Activated CD8-positive, alpha-beta memory T cell treated with anti-CD3 and anti-CD28 coated beads, Interleukin-2, amount 50 U/mL, for 1 hour (primary cell): ENCODE data around the gene DOCK1.
"Not testable (repeated sequence)": the region's sequence is repeated elsewhere in the genome, so short reads cannot be mapped to it uniquely, and the experiment has no call there.

Experiments used
- DNase-seq: peaks from one replicate; pipeline ENCODE4 v3.0.0-alpha.2; 2020; ENCODE audit errors: extremely low read depth

The DOCK1 gene

DNA sequence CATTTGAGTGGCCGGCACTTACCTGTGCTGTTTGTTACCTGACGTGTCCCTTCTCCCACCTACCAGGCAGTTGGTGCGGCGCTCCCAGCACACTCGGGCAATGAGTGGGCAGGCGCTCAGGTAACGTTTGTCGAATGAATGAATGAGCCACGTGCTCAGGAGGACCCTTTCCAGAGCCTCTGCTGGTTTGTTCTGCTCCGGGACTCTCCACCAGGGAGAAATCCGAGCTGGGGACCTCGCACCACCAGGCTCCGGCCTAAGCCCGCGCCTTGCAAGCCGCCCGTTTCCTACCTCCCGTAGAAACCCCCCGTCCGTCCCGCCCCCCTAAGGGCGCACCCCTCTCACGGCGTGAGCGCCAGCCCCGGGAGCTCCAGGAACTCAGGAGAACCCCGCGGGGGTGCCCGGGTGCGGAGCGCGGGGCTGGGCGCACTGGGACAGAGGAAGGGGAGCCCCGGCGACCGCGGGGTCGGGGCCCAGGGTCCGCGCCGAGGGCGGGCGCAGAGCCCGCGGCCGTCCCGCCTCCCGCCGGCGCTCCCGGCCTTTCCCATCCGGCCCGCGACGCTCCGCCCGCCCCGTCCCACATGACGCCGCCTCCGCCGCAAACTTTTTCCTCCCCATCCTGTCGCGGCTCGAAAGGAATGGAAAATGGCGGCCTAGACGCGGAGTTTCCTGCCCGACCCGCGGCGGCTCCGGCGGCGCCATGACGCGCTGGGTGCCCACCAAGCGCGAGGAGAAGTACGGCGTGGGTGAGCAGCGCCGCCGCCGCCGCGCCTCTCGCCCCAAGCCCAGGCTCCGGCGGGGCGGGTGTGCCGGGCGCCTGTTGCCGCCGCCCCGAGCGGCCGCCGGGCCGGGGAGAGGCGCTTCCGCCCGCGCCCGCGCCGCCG is at the start of gene DOCK1:
Gene DOCK1 (plus strand): TSS at position 611 of the 884 bp plus-strand sequence. CDS start 90 bp downstream, at position 701.
- no peak for DNase-seq

DNA sequence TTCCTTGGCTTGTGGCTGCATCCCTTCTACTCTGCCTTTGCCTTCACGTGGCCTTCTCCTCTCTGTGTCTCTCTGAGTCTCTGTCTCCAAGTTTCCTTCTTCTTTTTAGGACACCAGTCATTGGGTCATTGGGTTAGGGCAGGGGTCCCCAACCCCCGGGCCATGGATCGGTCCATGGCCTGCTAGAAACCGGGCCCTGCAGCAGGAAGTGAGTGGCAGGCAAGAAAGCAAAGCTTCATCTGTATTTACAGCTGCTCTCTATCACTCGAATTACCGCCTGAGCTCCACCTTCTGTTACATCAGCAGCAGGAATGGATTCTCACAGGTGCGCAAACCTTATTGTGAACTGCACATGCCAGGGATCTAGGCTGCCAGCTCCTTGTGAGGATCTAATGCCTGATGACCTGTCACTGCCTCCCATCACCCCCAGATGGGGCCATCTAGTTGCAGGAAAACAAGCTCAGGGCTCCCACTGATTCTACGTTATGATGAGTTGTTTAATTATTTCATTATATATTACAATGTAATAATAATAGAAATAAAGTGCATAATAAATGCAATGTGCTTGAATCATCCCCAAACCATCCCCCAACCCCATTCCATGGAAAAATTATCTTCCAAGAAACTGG is 47.9 kb upstream of the DOCK1 start:
- DNase-seq, result no peak

DNA sequence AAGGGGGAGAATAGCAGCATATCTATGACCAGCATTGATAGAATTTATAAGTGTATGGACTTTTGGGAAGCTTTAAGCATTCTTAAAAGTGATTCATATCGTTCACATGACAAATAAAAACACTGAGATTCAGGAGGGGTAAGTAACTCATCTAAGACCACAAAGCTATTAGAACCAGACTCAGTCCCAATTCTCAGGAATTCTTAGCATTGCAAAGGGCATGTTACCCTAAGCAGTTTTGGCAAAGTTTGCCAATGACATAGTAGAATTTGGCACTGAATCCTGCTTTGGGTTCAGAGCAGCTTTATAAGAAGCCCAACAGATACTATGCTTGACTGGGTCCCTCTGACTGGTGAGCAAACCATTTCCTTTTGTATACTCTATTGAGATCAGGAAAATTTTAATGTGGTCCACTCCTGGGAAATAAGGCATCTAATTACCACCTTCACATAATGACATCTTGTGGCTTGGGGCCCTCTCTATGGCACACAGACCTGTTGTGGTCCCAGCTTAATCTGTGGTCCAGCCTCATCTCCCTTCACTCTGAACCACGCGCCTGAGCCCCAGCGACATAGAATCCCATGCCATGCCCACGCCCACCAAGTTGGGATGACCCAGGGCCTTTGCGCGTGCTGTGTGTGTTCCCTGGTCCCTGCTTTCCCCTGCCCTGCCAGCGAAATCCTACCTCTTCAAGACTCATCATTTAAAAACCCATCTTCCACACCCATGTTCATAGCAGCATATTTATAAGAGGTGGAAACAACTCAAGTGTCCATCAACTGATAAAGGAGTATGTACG is 37.5 kb upstream of the DOCK1 start:
- DNase-seq, result no peak

DNA sequence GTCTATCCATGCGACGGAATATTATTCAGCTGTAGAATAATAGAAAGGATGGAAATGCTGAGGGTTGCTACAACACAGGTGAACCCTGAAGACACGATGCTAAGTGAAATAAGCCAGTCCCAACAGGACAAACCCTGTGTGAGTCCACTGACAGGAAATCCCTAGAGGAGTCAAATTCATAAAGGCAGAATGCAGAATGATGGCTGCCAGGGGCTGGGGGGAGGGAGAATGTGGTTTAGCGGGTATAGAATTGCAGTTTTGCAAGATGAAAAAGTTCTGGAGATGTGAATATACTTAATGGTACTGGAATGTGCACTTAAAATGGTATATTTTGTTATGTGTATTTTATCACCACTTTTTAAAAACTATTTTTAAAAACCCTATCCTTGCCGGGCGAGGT is 36.9 kb upstream of the DOCK1 start:
- no peak for DNase-seq

DNA sequence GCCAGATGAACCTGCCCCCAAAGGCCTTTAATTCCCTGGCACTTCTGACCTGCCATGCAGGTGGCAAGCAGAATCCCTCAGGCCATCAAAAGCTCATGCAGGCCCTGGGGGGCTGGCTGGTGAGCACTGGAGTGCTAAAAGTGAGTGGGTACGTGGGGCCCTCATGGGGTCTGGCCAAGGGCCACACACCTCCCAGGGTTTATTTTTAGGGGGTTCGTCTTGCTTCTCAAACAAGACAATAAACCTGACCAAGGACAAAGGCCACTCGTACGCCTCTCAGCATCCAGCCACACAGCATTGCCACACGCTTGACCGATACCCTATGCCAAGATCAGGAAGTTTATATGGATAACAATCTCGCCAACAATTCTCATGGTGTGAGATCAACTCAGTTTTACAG is 33.1 kb upstream of the DOCK1 start:
- no peak for DNase-seq

DNA sequence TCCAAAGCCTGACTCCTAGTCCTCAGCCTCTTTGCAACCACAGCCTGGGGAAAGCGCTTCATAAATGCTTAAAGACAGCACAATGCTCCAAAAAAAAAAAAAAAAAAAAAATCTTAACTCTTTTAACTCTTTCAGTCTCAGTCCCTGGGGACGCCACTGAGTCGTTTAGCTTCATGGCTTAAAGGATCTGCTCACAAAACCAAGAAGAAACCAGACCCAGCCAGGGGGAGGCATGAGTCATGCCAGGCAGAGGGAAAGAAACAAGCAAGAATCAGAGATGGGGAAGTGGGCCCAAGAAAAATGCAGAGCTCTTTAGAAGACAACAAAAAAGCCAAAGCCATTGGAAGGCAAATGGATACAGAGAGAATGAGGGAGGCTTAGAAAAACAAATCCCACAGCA is 32.5 kb upstream of the DOCK1 start:
- DNase-seq, result no peak

DNA sequence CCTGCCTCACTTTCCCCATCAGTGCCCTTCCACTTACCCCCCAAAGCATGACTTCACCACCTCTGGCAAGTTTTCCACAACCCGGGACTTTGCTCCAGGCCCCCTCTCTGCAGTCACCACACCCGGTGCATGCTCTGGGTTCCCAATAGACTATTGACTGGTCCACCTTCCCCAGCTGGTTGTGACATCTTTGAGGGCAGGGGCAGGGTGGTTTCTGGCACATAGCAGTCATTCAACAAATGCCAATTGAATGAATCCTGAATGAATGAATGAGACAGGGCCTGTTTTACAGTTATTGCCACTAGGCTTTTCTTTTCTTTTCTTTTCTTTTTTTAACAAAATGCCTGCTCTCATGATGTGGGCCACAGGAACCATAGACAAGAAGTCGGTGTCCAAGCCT is 28.8 kb upstream of the DOCK1 start:
- no peak for DNase-seq

DNA sequence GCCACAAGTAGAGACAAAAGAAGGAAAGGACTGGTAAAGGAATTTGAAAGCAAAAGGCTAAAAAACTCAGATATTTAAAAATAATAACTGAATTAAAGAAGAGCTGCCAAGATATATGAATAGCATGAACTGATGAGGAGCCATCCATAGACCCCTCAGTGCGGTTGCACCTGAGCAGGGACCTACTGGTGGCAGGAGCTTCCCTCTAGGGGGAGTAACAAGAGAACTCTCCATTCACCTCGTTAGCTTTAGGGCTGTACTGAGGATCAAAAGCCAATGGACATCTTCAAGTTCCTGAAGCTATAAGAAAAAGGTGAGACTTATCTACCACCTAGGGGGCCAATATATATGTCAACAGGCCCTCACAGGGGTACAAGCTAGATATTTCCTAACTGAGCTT is 27.8 kb upstream of the DOCK1 start:
- no peak for DNase-seq

DNA sequence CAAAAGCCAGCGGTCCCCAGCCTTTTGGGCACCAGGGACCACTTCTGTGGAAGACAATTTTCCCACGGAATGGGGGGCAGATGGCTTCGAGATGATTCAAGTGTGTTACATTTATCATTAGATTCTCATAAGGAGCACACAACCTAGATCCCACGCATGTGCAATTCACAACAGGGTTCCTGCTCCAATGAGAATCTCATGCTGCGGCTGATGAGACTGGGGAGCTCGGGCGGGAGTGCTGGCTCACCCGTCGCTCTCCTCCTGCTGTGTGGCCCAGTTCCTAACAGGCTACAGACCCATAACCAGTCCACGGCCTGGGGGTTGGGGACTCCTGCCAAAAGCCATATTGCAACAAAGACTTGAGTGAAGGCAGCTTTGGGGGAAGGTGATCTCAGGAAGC is 26.6 kb upstream of the DOCK1 start:
- no peak for DNase-seq

DNA sequence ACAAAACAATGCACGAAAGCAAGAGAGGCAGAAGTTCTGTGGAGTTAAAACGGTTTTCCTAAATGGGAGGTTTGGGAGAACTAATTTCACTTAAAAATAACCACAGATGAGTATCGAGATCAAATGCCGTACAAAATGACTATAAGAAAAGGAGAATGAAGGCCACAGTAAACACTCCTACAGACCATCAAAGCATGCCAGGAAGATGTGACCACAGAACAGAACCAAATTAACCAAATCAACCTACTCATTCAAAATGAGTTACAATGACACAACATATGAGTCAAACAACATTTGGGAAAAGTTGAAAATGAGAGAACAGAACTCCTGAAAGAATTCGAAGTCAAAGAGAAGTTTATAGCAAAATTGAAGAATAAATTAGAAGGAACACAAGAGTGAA is 24.3 kb upstream of the DOCK1 start:
- no peak for DNase-seq

DNA sequence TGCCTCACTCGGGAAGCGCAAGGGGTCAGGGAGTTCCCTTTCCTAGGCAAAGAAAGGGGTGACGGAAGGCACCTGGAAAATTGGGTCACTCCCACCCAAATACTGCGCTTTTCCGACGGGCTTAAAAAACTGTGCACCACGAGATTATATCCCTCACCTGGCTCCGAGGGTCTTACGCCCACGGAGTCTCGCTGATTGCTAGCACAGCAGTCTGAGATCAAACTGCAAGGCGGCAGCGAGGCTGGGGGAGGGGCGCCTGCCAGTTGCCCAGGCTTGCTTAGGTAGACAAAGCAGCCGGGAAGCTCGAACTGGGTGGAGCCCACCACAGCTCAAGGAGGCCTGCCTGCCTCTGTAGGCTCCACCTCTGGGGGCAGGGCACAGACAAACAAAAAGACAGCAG is 23.2 kb upstream of the DOCK1 start:
- DNase-seq, result not testable (repeated sequence)

DNA sequence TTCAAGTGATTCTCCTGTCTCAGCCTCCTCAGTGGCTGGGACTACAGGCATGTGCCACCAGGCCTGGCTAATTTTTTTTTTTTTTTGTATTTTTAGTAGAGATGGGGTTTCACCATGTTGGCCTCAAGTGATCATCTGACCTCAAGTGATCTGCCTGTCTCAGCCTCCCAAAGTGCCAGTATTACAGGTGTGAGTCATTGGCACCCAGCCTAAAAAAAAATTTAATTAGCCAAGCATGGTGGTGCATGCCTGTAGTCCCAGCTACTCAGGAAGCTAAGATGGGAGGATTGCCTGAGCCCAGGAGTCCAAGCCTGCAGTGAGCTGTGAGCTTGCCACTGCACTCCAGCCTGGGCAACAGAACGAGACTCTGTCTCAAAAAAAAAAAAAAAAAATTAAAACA is 16.8 kb upstream of the DOCK1 start:
- not testable (repeated sequence) for DNase-seq

DNA sequence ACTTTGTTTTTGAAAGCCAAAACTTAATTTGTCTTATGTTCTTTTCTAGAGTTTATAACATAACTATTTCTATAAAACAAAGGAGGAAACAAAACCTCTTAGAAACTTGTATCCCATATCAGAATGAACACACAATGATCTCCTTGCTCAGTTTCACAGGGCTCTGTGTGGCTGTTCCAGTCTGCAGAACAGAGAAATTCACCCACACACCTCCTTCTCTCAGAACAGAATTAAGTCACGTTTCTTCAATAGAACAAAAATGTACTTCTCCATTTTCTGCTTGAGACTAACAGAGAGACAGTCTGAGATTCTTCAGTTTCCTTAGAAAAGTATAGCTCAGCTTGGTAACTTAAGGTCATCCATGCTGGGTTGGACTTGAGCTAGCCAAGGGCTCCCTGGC is 15.8 kb upstream of the DOCK1 start:
- DNase-seq, result no peak

DNA sequence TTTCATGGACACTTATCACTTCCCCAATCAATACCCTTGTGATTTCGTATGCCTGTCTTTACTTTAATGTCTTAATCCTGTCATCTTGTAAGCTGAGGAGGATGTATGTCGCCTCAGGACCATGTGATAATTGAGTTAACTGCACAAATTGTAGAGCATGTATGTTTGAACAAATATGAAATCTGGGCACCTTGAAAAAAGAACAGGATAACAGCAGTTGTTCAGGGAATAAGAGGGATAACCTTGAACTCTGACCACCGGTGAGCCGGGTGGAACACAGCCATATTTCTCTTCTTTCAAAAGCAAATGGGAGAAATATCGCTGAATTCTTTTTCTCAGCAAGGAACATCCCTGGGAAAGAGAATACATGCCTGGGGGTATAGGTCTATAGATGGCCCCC is 14.4 kb upstream of the DOCK1 start:
- DNase-seq, result not testable (repeated sequence)

DNA sequence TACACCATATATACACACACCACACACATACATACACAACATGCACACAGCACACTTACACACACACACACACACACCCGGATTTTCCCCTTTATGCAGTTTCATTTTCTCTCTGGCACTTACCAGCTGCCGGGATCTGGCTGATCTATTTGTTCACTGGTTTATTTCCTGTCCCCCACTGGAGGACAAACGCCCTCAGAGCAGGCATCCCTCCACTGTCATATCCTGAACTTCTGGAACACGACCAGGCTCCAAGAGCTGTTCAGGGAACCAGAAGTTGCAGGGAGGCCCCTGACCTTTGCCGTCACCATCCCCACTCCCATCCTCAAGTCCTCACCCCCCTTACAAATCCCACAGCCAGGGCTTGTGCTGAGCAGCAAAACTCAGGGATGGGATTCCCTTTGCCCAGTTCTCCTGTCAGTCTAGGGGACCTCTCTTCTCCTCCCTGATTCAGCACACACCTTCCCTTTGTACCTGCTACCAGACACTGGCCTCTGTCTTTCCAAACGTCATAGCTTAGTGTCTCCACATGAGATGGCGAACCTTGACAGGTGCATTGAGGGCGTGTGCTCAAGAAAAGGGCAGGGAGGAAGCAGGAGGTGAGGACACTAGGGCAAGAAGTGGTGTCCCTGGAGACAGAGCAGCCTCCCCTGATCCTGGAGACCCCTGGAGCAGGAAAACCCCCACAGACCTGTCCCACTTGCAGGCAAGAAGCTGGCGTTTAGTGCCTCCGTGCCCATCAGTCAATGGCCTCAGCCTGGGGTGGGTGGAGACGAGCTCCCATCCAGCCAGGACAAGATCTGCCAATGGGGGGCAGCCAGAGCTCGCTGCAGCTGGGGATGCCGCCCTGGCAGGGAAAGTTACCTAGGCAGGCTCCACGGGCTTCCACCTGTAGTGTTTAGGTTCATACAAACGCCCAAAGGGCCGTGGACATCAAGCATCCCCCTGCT is 12.7 kb upstream of the DOCK1 start:
- no peak for DNase-seq

DNA sequence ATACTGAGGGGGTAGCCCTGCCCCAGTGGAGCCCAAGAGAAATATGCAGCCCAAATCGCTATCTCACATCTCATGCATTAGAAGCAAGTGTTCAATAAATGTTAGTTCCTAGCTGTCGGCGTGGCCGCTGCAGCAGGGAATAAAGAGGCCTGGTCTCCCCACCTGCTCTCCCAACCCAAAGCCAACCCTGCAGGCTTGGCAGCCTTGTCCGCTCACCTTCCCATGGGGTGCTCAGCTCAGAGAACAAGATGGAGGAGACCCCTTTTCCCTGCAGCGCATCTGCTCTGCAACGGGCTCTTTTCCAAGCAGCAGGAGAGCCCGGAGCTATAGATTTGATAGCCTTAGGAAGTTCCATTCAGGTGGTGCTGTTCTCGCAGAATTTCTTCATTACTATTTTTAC is 12.0 kb upstream of the DOCK1 start:
- no peak for DNase-seq

DNA sequence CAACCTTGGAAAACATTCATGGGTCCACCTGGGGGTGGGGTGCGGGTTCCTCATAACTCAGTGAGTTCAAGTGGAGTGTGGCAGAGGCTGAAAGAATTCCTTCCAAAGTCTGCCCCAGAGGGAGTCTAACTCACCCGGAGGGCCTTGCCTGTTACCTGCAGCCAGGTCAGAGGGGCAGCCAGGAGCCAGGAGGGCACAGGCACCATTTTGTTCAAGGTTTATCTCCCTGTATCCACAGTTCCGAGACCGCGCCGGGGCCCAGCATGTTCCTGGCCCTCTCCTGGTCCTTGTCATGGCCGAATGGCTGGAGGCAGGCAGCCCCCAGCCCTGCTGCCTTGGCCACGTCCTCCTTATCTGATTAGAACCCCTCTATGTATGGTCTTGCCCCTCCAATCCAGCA is 11.4 kb upstream of the DOCK1 start:
- DNase-seq, result no peak

DNA sequence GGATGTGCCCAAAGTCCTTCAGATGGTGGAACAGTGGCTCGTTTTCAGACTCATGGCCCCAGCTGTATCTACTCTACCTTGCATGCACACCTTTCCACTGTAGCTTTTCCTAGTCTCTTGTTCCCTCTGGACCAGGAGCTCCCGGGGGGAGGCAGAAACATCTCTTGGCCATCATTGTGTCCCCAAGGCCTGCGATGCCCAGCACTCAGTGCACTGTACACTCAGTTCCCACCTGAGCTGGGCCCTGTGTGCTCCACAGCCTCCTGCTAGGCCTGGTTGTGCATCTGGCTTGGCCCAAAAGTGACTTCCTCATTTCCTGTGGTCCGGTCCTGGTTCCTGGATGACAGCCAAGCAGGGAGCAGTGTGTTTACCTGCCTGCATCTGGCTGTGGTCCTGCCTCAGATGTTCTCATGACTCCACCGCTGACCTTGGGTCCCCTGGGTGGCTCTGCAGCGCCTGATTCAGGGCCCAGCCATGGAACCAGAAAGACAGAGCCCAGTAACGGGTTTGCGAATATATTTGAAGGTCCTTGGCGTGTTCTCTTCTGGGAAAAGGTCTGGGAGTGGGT is 9.9 kb upstream of the DOCK1 start:
- DNase-seq, result no peak

DNA sequence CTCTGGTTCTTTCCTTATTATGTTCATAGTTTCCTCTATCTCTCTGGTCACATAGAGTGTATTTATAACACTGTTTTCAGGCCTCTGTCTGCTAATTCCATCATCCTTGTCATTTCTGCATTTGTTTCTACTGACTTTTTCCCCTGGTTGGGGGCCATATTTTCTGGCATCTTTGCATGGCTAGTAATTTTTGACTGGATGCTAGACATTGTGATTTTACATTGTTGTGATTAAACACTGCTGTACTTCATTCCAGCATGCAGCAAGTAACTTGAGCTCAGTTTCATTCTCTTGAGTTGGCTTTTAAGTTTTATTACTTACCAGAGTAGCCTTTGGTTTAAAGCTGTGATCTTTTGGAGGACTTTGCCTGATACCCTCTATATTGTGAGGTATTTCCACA is 6.8 kb upstream of the DOCK1 start:
- no peak for DNase-seq

DNA sequence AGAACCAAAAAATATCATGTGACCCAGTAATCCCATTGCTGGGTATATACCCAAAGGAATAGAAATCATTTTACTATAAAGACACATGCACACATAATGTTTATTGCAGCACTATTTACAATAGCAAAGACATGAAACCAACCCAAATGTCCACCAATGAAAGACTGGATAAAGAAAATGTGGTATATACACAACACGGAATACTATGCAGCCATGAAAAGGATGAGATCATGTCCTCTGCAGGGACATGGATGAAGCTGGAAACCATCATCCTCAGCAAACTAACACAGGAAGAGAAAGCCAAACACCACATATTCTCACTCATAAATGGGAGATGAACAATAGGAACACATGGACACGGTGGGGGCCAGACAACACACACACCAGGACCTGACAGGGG is 5.7 kb upstream of the DOCK1 start:
- not testable (repeated sequence) for DNase-seq

DNA sequence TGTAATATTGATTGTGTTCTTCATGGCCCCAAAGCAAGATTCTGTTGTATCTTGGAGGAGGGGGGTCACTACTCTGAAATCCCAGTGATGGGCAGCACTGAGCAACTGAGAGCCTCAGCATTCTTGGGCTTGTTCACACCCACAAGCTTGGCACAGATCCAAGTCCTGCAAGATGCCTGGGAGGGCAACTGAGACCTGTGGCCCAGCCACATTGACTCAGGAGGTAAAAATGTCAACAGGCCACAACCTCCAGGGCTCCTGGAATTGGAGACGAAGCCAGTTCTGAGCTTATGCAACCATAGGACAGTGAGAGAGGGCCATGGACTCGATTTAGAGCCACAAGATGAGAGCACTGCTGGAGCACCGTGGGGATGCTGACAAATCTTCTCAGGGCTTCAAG is 3.1 kb upstream of the DOCK1 start:
- no peak for DNase-seq
